HL-60/S4 (cell line): ENCODE results near the gene ZFX.

Source experiments
- in situ Hi-C: fragments of 300-500 bp; cut with MboI; formaldehyde crosslinking; loops from 2 replicates; pipeline ENCODE4 v1.14.3; 2022; ENCODE audit warnings: low sequenced_read_pairs

The ZFX gene

DNA sequence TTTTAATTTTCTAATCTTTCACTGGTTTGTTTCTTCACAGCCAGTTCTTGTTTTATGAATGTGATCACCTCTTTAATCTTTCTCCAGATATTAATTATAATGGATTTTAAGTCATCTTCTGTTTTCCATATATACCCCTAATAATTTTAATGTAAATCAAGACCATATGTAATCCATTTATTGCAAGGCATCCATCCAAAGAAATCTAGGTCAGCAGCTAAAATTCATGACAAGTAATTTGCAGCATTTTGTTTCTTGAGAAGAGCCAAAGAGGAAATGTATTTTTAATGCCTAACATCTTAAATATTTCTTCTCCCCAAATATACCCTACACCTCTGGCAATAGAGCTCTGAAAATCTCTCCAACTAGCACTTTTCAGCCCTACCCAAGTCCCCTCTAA is 83.3 kb downstream of the ZFX start:
- in situ Hi-C loops = no loop called here

GRCh38 chrX:24235084-24235710 is 85.7 kb downstream of the ZFX start:
- in situ Hi-C loops = no loop called here

GRCh38 chrX:24241822-24242648 is 92.5 kb downstream of the ZFX start:
- in situ Hi-C loops = loop anchor here (10.0 kb wide), 1 partner anchor 157 kb away; no protein-coding TSS in a partner anchor

- in situ Hi-C loops = loop anchor here (10.0 kb wide), 1 partner anchor 158 kb away; no protein-coding TSS in a partner anchor
Observed at GRCh38 chrX:24242649-24243175, 93.2 kb downstream of the ZFX start.

- in situ Hi-C loops = loop anchor here (10.0 kb wide), 1 partner anchor 158 kb away; no protein-coding TSS in a partner anchor
Observed at GRCh38 chrX:24243188-24243587, 93.7 kb downstream of the ZFX start.

- in situ Hi-C loops = loop anchor here (10.0 kb wide), 1 partner anchor 159 kb away; no protein-coding TSS in a partner anchor
Observed at GRCh38 chrX:24243692-24244091, 94.2 kb downstream of the ZFX start.

GRCh38 chrX:24245202-24245601 is 95.7 kb downstream of the ZFX start:
- in situ Hi-C loops = loop anchor here (10.0 kb wide), 1 partner anchor 160 kb away; no protein-coding TSS in a partner anchor

DNA sequence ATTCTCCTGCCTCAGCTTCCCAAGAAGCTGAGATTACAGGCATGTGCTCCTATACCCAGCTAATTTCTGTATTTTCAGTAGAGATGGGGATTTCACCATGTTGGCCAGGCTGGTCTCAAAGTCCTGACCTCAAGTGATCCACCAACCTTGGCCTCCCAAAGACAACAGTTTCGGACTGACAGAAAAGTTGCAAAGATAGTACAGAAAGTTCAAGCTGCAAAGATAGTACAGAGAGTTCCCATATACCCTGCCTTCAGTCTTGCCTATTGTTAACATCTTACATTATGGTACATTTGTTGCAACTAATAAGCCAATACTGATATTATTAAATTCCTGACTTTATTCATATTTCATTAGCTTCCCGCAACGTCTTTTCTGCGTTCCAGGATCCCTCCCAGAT is 98.5 kb downstream of the ZFX start:
- in situ Hi-C loops = loop anchor here (10.0 kb wide), 1 partner anchor 163 kb away; no protein-coding TSS in a partner anchor

GRCh38 chrX:24253030-24253429 is 103.5 kb downstream of the ZFX start:
- in situ Hi-C loops = no loop called here

DNA sequence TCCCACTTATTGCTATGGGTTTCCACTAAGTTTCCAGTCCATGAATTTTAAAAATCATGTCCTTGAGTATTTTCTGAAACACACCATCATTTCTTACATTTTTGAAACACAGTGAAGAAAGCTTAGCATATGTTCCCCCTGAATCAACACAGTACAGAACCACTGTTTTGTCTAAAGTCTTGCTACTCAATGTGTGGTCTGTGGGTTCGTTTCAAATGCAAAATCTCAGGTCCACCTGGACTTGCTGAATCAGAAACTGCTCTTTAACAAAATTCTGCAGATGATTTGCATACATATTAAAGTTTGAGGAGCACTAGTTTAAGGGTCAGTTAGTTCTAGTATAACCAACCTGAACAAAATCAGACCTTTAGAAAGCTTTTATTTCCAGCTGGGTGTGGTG is 103.9 kb downstream of the ZFX start:
- in situ Hi-C loops = no loop called here

DNA sequence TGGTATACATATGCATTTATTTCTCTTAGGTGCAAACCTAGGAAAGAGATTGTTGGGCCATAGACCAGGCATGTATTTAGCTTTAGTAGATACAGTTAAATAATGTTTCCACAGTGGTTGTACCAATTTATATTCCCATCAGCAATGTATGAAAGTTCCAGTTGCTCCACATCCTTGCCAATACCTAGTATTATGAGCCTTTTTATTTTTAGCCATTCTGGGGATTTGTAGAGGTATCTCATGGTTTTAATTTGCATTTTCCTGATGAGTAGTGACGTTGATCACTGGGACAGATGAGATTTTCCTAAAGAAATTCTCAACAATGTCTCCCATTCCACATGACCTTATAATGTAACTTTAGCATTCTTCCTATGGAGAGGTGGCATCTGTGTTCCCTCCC is 107.5 kb downstream of the ZFX start:
- in situ Hi-C loops = no loop called here

- in situ Hi-C loops = no loop called here
Observed at GRCh38 chrX:24259544-24260240, 110.2 kb downstream of the ZFX start.

GRCh38 chrX:24260842-24261550 is 111.5 kb downstream of the ZFX start:
- in situ Hi-C loops = no loop called here

GRCh38 chrX:24262309-24262708 is 112.8 kb downstream of the ZFX start:
- in situ Hi-C loops = no loop called here

GRCh38 chrX:24264383-24264782 is 114.9 kb downstream of the ZFX start:
- in situ Hi-C loops = no loop called here
